HS-5 (cell line): ENCODE results near the gene PTPN14.
A peak's percentile ranks its signal among the peaks of the same experiment; 100 is the strongest.

Experiments
- DNase-seq: peaks from one replicate; pipeline ENCODE4 v3.0.0-alpha.2; 2012; ENCODE audit warnings: low read depth

The PTPN14 gene

DNA sequence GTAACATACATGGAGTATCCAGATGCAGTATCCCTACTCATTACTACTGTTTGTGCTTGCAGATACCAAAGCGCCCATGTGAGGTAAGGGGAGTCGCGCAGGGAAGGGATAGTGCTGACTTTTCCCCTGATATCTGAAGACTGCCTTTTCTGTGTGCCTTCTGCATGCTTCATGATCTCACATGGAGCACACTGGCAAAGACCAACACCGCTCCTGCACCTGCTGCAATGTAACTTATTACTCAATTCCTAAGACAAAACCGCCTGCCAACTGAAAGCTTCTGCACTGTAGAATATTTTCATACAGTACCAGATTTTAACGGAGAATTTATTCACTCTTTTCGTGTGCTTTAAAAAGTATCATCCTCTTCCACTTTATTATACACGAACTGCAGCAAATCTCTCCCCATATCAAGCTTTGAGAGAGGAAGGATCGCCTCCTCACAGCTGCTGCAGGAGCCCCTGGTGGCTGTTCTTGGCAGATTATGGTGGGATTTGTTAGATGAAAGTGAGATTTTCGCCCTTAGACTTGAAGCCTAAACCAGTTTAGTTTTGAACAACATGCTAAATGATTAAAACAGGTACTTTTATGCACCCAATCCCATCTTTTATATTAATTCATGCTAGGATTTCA is 99.1 kb downstream of the PTPN14 start:
- DNase-seq, result no peak

DNA sequence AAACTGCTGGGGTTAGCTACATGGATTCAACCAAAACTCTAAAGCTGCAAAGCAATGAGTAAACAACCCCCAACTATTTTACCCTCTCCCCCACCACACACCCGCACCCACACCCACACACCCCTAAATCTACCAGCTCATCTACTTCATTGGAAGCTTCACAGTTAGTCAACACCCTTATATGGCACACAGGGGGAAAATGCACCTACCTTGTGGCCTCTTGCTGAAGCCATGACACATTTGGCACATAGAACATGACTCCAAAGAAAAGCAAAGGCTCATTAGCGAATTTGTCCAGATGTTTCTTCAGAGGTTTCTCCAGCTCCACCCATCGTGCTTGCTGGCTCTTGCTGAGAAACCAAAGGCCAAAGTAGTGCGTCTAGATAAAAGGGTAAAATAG is 99.8 kb downstream of the PTPN14 start:
- DNase-seq, result no peak

DNA sequence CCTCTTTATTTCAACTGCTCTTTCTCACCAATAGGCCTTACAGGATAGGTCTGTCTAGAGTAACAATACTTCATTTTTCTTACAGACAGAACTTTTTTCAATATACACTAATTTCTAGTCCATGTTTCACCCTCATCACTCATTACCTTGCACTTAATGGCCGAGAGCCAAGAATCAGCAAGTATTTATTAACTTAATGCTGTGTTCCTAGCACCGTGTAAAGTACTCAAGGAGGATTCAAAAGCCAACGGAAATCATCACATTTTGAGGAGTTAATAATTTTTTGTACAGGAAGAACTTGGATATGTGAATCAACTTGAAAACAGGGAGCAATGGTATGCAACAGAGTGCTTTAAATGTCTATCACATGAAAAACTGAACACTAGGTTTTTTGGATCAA is 102.0 kb downstream of the PTPN14 start:
- no peak for DNase-seq

DNA sequence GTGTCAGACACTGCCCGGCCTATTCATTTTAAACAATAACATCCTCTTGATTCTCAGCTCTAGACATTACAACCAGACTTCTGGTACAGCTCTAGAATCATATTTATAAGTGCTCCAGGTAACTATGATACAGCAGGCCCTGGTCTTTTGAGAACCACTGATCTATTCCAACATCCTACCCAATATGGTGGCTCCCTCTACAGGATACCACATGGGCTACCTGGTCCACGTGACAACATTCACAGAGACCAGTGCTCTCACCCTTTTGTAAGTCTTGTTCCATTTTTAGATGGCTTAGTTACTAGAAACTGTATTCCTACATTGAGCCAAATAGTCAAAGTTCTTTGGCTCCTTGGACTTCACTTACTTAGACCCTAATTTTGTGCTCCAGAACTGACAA is 102.9 kb downstream of the PTPN14 start:
- no peak for DNase-seq

DNA sequence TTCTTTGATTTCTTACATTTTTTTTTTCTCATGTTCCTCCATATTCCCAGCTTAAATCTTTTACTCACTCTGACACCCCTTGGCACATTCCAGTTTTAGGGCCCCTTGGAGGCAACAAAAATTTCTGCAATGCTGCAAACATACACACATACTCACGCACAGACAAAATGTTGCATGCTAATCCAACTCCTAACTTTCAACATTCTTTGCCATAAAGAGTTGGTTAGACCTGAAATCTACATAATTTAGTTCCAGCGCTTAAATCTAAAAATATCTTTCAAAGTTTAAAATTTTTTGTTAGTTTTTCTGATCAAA is 103.9 kb downstream of the PTPN14 start:
- DNase-seq, result no peak

DNA sequence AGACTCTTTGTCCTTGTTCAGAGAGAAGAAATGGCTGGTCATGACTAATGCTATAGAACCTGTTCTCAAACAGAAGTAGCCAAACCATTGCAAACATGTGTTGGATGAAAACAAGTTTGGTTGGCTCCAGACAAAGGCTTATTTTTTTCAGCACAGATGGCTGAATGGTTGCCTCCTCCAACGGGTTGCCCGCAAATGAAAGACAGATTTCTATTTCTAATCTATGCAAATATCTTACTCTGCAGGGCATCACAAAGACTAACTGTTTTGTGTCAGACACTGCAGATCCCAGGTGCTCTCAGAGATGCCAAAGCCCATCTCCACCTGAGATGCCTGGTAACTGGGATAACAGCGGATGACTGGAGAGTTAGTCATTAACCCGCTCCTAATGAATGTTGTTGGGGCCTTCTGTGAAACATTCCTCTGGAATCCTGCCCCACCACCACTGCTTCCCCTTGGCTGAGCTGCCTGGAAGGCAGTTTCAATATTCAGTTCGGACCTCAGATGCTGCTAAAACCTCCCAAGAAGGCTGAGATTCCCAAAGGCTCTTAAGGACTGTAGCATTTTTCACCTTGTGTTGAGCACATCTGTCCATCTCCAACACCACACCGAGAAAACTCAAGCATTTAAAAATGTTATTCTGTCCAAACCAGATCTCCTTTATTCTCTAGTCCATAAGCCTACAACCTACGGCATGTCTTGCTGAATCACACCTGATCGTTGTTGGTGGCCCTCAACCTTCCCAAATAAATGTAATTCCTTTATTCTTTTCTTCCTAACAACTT is 104.4 kb downstream of the PTPN14 start:
- DNase-seq, result peak; percentile 94

DNA sequence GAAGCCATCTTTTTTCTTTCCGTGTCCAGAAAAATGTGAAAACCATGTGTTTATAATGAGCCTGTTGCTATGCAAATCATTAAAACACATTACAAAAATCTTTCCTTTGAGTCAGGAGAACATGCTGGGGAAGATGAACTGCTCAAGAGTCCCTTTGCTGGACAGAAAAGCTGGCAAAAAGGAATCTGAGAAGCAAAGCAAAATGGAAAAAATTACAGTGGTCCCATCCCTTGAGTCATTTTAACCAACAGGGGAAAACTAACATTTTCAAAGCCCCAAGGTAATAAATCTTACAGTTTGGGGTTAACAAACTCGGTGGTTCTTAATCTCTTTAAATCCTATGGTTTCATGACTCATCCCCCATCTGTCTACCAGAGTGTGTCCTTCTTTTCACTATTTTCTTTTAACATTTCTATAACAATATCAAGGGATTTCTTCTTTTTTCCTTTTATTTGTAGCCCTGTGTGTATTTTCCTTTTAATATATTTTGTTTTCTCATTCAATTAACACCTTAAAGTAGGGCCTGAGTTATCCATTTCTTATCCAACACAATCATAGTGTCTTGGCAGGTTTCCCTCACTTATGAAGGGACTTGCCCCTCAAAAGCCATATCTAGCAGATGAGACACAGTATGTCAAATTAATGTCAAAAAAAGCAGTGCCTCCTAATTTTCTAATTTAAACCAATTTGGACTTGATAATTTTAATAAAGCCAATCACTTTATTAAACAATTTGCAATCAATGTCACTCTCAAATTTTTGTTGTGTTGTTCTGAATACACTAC is 105.4 kb downstream of the PTPN14 start:
- DNase-seq, result peak; percentile 93

DNA sequence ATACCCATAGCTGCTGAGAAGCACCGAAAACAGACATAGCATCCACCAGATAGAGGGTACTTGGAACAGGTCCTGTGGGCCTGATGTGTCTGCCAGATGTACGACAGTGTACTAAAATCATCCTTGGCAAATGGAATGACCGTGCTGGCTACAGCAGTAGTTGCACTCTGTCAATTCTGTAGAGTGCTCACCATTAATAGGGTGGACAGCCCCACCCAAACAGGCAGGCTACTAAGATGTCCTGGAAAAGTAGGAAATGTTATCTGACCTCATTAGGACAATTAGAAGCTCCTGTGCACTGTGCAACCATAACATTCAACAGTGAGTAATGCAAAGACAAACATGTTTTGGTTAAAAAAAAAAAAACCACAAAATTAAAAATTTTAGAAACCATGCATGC is 106.2 kb downstream of the PTPN14 start:
- no peak for DNase-seq

DNA sequence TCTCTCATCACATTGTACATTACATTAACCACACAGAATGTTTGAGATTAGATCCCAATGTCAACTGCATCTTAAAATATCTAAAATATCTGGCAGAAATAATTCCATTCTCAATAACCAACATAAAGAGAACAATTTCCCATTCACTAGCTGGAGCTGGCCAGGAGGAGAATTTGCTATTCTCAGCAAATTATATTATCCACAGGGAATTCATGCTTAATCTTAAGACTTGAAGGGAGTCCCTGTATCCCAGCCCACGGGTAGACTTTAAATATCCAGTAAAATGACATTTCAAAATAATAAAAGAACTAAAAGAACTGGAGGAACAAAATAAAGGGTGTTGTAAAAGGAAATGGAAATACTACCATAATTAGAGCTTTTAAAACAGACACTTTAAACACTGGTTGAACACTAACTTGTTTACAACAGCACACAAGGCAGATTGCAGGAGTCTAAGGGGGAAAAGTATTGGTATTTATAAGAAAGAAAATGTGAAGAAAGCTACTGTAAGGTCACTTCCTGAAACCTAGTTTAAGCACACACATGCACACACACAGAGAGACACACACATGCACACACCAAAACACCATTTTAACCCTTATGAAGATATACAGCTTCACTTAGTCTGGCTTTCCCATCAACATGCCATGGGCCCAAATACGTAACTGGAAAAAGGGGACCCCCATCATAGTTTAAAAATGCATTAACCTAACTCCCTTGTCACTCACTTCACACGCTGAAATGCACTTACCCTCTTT is 107.0 kb downstream of the PTPN14 start:
- DNase-seq, result no peak

DNA sequence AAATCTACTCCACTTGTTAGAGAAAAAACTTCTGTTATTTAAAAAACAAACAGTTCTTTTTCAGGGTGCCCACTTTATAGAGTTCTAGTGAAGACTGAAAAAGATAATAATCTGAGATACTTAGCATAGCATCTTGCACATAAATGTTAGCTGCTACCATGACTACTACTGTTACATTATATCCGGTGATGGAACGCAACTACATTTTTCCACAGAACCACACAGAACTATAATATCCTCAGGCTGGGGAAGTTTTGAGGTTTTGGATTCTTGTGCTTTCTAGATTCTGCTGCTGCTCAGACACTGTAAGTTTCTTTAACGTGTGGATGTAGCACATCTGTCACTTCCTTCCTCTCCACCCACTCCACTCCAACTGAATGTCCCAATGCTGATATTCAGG is 110.3 kb downstream of the PTPN14 start:
- DNase-seq, result no peak

DNA sequence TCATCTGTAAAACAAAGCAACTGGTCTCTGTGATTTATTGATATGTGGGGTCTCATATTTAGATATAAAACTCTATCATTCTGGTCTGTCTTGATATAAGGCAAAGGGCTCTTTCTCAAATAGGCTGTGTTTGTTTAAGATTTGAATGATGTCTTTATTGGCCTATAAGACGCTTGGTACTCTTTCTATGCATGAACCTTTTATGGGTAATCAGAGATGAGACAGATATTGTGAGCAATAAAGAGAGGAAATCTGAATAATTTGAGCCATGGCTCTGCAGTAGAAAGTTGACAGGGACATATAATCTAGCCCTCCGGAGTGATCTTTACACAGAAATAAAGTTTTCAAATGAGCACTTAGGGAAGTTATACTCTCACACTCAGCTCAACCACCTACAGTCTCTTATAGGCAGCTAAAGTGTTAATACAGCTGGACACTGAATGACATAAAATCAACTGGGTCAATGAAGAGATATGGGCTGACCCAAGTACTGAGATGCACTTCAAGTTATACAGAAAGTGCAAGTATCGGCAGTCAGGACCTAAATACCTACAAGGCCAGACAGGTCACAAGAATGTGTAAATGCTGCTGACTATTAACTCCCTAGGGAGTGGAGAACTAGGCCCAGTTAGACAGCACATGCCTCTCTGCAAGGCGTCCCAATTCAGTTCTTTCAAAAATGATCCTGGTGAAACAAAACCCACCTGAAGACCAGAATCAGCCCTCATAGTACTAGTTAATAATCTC is 111.0 kb downstream of the PTPN14 start:
- DNase-seq, result no peak

DNA sequence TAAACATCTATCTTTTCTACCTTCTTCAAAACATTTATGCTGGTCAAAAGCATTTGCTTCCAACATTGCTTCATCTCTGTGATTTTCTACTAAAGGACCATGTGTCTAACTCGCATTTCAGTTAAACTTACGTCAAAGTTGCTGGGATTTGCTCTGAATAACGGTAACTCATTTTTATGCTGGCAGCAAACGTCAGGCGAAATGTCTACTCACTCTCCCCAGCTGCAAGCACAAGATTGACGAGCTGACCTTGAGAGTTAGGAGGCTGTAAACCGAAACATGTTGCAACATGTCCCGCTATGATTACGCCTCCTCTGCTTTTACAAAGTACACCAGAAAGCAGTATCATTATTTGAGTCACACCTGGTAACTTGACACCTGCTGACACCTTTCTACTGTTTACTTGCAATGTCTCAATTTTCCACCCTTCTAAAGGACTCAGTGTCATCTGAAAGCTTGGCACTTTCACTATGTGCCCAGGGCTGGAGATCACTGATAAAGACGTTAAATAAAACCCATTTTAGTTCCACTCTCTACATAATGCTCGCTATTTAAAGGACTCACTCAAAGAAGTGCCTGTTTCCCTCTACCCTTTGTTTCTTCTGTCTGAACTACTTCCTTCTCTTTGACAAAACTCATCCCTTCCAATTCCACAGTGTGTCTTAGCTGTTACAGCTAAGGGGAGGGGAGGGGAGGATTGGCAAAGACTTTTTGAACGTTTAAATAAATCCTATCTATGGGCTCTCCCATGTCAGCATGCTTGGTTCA is 111.9 kb downstream of the PTPN14 start:
- DNase-seq, result no peak

DNA sequence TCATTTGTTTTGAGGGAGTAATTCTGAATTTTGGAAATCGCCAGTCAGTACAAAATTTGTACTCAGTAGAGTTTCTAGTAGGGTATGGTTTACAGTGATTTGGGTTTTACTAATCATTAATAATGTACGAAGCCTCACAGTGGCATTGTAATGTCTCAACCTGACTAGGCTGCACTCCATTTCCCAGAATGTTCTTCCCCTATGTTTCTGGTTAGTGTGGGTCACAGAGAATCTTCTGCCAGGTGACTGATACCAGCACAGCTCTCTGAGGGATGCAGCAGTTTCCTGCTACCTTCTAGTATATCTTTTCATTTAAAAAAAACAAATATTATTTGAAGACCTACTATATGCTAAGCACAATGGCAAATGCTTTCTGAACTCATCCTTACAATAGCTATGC is 112.9 kb downstream of the PTPN14 start:
- DNase-seq, result no peak

DNA sequence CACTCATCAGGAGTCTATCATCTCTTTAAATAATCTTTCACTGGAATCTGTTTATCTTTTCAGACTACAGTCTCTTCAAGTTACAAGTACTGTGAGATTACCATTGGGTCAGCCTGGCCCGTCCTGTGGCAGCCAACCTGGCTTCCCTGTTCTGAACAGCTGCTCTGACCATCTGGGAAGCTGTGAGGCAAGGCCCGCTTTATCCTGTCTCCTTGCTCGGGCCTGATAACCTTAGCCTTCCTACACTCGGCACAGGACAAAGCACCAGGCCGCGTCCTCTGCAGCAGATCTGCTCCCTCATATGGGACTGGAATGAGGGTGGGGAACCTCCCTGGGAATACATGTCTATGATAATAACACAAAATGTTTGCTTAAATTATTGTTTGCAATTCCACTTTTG is 113.3 kb downstream of the PTPN14 start:
- DNase-seq, result no peak

DNA sequence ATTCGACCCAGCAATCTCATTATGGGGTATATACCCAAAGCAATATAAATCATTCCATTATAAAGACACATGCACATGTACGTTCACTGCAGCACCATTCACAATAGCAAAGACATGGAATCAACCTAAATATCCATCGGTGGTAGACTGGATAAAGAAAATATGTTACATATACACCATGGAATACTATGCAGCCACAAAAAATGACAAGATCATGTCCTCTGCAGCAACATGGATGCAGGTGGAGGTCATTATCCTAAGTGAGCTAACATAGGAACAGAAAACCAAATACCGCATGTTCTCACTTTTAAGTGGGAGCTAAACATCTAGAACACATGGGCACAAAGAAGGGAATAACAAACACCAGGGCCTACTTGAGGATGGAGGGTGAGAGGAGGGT is 115.5 kb downstream of the PTPN14 start:
- DNase-seq, result no peak

DNA sequence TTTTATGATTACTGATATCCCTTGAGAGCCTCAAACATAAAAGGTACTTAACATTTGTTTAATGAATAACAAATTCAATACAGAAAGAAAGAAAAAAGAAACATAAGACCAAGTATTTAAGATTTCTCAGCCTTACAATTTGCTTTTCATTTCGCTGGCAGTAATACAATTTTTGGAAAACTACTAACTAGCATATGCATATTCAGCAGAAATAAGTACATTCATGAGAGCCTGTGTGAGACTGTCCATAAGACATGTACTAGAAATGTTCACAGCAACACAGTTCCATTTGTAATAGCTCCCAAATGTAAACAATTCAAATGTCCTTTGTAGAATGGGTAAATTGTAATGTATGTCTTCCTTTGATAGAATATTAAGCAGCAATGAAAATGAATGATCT is 119.2 kb downstream of the PTPN14 start:
- DNase-seq, result no peak

DNA sequence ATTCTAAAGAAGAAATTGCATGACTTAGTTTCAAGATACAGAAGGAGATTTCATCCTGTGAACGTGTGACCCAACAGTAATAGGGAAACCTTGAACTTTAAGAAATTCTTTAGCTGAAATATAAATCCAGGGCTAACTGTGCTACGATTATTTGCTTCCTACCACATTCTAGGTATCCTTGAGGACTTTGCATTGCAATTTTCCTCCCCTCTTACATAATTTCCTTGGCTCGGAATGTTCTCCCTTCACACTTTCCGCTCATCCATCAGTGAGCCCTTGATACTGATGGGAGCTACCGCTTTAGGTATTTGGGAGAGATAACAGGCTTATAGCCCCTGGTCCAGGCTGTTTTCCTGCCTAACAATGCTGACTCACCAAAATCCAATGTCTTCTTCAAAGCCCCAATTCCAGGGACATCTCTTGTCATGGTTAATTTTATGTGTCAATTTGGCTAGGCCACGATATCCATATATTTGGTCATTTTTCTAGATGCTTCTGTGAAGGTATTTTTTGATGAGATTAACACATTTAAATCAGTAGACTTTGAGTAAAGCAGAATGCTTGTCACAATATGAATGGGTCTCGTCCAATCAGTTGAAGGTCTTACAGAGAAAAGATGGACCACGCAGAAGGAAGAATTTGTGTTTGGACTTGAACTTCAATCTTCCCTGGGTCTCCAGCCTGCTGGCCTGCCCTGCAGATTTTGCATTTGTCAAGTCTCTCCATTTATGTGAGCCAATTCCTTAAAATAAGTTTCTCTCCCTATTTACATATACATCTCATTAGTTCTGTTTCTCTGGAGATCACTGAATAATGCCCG is 121.2 kb downstream of the PTPN14 start:
- DNase-seq, result no peak

DNA sequence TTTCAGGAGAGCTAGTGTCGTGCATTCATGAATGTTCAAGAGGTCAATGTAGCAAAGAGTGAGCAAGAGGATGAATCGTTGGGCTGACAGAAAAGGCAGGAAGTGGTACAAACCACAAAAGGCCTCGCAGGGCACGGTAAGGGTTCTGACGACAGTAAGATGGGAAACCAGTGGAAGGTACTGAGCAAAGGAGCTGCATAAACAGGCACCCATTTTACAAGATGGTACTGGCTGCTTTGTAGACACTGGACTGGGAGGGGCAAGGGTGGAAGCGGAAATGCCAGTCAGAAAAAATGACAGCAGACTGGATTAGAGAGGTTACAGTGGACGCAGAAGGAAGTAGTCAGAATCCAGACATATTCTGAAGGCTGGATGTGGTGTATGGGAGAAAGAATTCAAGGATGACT is 123.5 kb downstream of the PTPN14 start:
- DNase-seq, result peak; percentile 92

DNA sequence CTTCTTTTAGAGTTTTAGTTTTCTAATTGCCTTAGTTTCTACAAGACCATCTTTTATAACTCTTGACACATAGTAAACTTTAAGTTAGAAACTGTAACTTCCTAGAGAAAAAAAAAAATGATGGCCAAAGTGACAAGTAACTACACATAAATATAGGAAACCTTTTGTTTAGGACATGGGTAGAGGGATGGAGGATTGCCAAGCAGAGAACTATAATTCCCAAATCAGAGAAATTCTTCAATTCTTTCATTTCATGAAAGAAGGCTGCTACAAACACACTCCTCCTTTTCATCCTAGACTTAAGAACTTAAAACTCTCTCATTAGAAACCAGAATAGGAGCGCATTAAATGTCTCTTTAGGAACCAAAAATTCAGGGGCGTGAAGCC is 125.0 kb downstream of the PTPN14 start:
- DNase-seq, result no peak

DNA sequence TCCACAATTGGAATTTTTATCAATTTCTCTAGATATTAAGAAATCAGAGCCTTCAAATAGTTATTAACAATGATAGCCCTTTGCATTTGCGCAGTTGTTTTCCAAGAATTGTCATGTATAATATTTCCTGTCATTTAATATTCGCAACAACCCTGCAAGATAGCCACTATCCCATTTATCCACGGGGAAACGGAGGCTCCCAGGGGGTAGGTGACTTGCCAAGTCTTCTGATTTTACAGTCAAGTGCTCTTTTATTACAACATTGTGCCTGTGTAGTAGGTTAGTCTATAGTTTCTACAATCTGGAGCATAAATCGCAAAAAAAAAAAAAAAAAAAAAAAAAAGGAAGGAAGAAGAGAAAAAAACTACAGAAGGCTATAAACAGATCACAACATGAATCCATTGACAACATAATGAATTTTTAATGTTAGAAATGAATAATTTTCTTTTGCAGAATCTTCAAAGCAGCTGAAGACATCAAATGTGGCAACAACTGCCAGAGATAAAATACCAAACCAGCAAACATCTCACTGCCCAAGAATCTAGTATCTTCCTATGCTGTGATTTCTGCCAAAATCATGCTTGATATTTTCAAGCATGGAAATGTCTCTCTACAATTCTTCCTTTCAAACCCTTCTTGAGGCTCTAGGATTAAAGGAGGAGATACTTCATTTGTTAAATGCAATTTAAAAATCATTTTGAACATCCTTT is 125.5 kb downstream of the PTPN14 start:
- DNase-seq, result no peak
